SIG-M5 treated with dmso at 0.1 percent for 504 hours (cell line): ENCODE data around the gene NCOA7.
"Not testable (repeated sequence)": the region's sequence is repeated elsewhere in the genome, so short reads cannot be mapped to it uniquely, and the experiment has no call there.

Source experiments
- DNase-seq: peaks from one replicate; lab custom pipeline; 2025; ENCODE audit not compliant: unreplicated experiment; lab: John Stamatoyannopoulos, UW

Gene NCOA7

DNA sequence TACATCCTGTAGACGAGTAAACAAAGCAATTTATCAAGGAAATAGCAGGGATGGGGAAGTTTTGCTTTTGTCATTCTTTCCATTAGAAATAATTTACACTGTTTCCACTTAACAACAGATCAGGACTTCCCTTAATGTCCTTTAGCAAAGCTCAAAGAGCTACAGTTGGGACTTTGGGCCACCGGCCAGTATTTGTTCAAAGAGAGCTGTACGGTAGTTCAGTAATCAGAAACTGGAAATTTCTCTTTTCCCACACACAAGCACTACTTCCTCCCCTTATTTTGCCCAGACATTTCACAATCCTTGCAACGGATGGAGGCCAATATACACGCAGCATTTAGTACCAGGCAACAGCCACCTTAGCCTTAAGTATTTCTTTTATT lies 153.7 kb downstream of the NCOA7 start:
- DNase-seq: peak; percentile 72

DNA sequence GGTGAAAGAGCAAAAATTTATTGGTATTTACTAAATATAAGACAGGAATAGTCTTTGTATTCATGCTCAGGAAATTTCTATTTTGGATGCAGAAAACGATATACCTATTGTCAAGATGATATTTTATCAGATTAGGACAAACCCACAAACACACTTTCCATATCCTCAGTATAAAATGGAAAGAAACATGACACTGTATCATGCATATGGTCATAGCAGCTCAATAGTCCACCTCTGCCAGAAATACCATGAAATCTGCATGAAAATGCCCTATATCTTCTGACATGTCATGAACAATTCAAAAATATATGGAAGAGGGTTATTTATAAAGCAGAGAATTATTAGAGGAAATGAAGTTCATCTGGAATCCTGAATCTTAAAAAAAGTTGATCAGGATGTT lies 154.1 kb downstream of the NCOA7 start:
- no peak for DNase-seq

DNA sequence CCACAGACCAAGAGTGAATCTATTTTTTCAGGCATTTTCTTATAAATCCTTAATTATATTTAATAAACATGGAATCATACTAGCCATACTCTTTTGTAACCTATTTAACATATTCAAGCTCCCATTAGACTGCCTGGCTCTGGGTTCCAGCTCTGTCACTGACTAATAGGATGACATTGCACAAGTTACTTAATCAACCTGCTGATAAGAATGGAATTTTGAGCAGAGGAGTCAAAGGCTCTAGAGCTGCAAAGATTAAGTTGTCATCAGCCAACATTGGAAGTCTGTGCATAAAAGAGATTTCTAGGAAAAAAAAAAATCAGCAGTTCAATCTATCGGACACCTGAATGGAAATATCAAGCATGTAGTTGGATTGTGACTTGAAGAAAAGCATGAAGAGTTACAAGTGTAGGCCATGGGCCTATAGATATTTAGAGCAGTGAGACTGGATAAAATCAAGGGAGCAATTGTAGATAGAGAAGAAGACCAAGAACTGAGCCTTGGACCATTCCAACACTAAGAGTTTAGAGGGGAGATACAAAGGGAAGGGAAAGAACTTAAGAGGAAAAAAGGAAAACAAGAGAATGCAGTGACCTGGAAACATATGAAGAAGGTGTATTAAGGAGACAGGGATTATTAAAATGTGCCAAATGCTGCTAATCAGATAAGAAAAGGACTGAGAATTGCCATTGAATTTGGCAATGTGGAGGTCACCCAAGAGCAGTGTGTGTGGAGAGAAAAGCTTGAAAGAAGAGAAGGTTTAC lies 154.8 kb downstream of the NCOA7 start:
- no peak for DNase-seq

GRCh38 chr6:125947615-125948014 lies 156.9 kb downstream of the NCOA7 start:
- DNase-seq: no peak

DNA sequence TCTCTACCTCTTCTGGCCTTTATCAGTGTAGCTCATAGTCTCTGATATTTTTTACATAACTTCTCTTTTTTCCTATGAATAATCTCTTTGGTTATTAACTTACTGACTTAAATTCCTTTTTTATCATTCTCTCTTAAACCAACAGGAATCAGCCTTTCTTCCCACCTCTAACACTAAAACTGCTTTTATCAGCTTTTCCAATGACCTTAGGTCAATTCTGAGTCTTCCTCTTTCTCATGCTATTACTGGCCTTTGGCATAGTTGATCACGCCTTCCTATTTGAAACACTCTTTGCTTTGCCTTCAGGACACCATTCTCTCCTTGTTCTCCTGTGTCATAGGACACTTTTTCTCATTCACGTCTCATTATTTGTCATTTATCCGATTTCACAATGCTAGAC lies 157.7 kb downstream of the NCOA7 start:
- no peak for DNase-seq

DNA sequence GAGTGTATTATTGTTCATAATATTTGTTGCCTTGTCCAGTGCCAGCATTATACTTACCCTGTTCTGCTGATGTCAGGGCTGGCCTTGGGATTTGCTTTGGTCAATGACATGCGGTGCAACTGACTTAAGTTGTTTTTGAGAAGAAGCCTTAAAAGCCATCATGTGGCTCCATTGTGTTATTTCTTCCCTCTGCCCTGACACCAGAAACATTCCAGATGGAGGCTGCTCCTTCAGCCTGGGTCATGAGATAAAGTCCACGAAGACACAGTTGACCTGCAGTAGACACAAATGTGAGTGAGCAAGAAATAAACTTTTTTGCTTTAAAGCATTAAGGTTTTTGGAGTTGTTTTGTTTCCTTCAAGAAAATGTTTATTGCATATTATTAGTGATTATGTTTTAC lies 158.3 kb downstream of the NCOA7 start:
- no peak for DNase-seq

DNA sequence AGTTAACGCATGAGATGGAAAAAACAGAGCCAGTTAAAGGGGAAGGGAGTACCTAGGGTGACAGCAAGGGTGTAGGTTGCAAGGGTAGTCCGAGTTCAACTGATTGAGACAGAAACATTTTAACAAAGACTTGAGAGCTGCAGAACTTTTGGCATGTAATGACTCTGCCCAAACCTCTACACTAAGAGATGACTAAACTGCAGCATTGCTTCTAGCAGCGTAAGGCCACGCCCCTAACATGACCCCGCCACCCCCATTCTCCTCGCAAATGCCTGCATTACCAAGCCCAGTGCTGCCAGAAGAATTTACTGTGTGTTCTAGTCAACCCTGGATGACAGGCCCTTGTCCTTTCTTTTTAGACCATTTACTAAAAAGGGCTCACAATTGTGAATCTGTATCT lies 159.5 kb downstream of the NCOA7 start:
- no peak for DNase-seq

DNA sequence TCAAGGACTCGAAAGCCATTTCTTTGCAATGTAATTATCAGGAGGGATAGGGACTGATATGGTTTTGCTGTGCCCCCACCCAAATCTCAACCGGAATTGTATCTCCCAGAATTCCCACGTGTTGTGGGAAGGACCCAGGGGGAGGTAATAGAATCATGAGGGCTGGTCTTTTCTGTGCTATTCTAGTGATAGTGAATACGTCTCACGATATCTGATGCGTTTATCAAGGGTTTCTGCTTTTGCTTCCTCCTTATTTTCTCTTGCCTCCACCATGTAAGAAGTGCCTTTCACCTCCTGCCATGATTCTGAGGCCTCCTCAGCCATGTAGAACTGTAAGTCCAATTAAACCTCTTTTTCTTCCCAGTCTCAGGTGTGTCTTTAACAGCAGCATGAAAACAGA lies 160.0 kb downstream of the NCOA7 start:
- not testable (repeated sequence) for DNase-seq

GRCh38 chr6:125951323-125951722 lies 160.6 kb downstream of the NCOA7 start:
- DNase-seq: no peak

DNA sequence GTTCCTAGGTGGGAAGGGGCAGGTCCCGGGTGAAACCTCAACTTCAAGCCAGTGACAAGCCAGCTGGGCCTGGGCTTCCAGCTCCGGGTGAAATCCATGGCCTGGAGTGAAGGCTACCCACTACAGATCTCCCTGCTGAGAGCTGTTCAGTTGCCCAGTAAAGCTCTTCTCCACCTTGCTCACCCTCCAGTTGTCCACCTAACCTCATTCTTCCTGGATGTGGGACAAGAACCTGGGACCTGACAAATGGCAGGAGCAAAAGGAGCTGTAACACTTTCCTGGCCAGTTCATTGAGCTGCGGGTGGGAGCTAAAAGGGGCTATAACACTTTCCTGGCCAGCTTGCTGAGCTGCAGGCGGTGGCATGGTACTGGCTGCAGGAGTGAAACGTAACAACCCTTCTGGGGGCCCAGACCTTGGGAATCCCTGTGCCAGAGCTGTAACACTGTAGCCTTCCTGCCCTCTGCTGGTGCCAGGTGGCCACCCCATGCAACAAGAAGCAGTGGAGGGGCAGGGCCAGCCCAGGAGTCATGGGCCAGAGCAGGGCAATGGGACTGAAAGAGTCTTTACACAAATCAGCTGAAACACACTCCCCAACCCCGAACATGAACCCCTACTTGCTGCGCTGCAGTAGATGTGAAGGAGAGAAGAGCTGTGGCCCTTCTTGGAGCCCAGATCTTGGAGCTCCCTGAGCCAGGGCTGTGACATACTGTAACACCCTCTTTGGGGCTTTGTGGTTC lies 162.2 kb downstream of the NCOA7 start:
- DNase-seq: peak; percentile 8

DNA sequence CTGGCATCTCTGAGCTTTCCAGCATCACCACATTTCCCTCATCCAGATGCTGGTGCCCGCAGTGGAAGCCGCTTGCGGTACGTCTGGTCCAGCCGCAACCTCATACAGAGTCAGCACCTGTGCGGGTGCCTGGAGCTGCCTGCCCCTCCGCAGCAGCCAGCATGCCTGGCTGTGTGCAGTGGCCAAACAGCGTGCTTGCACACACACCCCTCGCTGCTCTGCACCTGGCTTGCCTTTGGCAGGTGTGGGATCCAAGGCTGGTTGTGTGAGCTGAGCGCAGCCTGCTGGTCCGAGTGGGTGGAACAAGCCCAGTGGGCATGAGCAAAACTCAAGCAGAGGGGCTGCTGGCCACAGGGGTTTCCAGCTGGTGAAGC lies 162.7 kb downstream of the NCOA7 start:
- DNase-seq: no peak

DNA sequence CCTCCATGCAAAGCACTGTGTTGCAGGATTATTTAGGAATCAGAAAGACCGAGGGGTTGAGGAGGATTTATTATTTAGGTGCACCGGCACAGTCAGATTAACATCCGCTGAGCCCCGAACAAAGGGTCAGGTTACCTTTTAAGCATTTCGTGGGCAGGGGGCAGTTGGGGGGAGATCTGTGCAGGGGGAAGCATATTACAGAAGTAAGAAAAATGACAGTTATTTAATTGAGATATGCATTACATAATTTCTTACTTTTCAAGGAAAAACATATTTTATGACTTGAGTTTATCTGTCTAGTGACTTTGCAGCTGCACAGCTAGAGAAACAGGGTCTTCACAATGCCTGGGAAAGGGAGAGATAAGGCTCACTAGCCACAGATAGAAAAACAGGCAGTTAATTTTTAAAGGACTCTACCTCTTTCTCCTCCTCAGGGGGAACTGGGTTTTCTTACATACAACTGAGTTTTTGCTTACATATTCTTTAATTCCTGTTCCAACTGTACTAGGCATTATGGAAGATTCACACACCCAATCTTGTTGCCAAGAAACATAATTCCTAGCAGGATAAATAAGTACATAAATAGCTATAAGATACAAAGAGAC lies 164.1 kb downstream of the NCOA7 start:
- DNase-seq: no peak

DNA sequence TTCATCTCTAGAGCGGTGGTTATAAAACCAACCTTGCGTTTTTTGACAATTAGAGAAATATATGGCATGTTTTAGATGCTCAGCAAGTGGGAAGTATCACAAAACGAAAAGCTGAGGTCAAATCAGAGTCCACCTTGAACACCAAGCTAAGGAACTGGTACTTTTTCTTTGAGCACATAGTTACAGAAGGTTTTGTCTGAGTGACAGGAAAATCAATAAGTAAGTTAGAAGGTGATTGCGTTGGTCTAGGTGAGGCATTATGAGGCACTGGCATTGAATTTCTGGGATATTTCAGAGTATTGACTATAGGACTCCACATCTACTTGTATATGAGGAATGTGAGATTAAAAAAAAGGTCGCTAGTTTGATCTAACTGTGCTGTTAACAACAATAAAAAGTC lies 165.2 kb downstream of the NCOA7 start:
- DNase-seq: no peak

DNA sequence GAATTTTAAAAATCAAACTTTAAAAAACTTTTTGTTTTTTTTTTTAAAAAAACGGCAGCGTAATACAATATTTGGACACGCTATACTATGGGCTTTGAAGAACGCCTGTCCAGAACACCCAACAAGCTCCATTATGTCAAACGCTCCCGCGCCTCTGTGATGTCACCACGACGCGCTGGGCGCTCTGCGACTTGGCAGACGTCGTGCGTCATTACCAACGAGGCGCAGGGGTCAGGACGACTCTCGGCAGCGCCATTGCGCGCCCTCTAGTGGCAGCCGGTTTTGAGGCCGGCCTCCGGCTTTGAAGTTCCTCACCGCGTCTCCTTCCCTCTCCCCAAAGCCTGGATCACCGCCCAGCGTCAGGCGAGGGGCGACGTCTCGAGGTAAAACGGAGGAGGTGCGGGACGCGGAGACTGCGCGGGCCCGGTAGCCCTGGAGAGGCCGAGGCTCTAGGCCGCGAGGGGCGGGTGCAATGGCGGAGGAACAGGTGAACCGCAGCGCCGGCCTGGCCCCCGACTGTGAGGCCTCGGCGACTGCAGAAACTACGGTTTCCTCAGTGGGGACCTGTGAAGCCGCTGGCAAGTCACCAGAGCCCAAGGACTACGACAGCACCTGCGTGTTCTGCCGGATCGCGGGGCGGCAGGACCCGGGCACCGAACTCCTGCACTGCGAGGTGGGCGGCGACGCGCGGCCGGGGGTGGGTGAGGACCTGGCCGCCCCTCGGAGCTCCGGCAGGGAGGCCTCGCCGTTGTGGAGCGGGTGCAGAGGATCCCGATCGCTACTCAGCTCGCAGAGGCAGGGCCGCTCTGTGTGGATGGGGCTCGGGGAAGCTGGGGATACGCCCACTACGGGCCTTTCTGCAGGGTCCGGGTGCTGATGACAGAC lies 166.0 kb downstream of the NCOA7 start, which contains the start of gene HINT3:
TSS of gene HINT3 (plus strand) at position 265 of the 885 bp plus-strand sequence. CDS start at position 473, 208 bp downstream.
- peak; percentile 90 for DNase-seq

- no peak for DNase-seq
Observed at GRCh38 chr6:125957391-125957693, 166.6 kb downstream of the NCOA7 start.

- peak; percentile 79 for DNase-seq
Observed at GRCh38 chr6:125957845-125958244, 167.1 kb downstream of the NCOA7 start.

DNA sequence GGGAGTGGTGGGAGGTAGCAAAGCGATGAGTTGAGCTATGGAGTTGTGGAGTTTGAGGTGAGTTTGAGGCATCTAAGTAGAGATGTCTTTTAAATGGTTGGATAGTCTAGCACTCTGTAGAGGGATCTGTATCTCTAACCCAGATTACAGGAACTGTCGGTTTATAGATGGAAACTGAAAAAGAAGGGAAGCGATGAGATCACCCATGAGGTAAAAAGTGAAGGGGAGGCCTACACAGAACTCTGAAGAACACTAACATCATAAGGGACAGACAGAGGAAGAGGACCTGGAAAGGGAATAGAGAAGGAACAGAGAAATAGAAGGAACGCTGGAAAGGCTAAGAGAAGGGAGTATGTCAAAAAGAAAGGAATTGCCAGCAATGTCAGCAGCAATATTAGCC lies 168.3 kb downstream of the NCOA7 start:
- DNase-seq: no peak

- no peak for DNase-seq
Observed at GRCh38 chr6:125961117-125961516, 170.4 kb downstream of the NCOA7 start.

- no peak for DNase-seq
Observed at GRCh38 chr6:125962900-125963497, 172.2 kb downstream of the NCOA7 start.

- DNase-seq: no peak
Observed at GRCh38 chr6:125963817-125964216, 173.1 kb downstream of the NCOA7 start.

DNA sequence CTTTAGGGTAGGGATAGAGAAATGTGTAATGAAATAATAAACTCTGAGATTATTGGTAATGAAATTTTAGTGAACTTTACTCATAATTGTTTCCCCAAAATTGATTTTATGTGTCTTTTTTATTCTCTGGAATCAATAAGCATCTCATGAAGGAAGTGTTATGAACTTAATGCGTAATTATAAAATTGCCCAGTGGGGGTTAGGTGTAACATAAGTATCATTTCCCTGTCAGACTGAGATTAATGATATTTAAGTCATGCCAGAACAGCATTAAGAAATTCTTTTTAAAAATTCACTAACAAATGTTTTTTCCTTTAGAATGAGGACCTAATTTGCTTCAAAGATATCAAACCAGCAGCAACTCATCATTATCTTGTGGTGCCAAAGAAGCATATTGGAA lies 175.8 kb downstream of the NCOA7 start:
- DNase-seq: no peak
